NCI-H2196 treated with DMSO at 0.1 percent for 48 hours (cell line): ENCODE measurements around the gene ELMO1.

Source experiments
- DNase-seq: peaks from one replicate; lab custom pipeline; 2025; ENCODE audit not compliant: unreplicated experiment; lab: John Stamatoyannopoulos, UW

Gene ELMO1

GRCh38 chr7:37231613-37232012 is 217.1 kb downstream of the ELMO1 start:
- no peak for DNase-seq

DNA sequence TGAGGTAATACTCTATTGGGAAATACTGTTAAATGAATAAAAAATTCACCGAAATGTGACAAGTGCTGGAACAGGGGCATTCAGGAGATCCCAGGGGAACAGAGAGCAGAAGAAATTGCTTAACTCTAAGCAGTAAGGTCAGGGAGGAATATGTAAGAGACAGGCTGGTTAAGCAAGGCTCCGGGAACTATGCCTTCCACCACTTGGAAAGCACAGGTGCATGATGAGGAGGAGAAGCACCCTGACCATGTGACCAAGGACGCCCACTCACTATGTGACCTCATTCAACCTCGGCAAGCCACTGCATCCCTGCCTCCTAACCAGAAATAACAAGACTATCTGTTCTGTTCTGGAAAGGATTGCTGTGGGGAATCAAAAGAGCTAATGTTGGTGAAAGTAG is 218.4 kb downstream of the ELMO1 start:
- no peak for DNase-seq

DNA sequence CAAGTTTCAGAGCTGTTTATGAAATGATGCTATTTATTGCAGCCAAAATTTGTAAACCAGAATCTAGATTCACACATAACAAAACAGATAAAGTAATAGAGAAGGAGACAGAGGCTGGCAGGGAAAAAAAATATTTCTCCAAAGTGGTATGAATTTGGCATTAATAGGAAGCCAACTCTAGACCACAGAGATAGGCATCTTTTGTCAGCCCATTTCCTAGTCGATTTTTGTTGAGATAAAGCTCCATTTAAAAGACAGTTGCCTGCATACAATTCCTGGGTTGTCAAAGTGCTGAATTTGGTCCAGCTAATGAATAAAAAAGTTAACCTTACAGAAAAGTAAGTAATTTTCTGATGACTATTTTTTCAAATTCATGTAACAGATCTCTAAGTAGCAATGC is 219.3 kb downstream of the ELMO1 start:
- no peak for DNase-seq

- no peak for DNase-seq
Measured at GRCh38 chr7:37225285-37225969, 223.2 kb downstream of the ELMO1 start.

- no peak for DNase-seq
Measured at GRCh38 chr7:37224746-37225145, 223.9 kb downstream of the ELMO1 start.

- no peak for DNase-seq
Measured at GRCh38 chr7:37220664-37221063, 228.0 kb downstream of the ELMO1 start.

DNA sequence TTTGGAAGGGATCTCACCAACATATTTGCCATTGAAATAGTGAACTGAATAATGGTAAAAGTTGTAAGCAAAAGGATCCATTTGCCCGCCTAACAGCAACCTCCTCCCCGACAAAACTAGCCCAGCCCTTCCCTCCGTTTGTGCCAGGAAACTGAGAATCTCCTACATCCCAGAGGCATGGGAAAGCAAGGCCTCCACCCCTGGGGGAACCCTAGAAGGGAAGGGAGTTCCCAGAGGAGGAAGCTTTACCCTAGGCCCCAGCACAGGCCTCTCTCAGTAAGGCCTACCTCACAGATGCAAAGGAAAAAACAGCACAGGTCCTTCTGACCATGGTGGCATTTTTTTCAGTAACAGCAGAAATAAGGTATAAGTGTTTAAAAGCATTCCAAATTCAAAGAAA is 229.7 kb downstream of the ELMO1 start:
- DNase-seq, result no peak

- no peak for DNase-seq
Measured at GRCh38 chr7:37216923-37217322, 231.7 kb downstream of the ELMO1 start.

DNA sequence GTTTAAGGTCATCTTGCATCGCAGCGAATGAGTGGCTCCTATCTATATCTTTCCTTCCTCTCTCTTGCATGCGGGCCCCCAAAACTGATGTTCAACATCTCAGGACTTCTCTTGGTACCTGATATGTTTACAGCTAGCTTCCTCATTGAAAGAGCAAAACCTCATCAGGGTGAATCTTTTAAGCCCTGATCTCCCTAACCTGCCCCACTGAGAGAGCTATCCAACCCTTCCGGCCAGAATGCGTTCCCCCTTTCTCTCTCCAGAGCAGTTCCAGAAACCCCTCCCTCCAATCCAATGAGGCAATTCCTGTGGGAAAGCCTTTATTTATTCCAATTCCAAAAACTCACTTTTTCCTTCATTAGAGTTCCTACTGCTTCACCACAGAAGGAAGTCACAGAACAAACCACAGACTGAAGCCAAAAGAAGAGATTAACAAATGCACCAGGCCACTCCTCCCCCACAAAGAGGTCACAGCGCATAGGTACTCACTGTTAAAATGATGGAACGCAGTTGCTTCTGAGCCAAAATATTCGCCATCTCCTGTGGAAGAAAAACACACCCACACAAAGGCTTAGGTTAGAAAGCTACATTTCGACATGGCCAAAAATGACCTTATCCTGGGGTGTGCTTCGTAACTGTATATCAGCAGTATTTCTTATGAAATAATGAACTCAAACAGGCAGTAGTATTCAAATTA is 232.4 kb downstream of the ELMO1 start:
- DNase-seq, result no peak

DNA sequence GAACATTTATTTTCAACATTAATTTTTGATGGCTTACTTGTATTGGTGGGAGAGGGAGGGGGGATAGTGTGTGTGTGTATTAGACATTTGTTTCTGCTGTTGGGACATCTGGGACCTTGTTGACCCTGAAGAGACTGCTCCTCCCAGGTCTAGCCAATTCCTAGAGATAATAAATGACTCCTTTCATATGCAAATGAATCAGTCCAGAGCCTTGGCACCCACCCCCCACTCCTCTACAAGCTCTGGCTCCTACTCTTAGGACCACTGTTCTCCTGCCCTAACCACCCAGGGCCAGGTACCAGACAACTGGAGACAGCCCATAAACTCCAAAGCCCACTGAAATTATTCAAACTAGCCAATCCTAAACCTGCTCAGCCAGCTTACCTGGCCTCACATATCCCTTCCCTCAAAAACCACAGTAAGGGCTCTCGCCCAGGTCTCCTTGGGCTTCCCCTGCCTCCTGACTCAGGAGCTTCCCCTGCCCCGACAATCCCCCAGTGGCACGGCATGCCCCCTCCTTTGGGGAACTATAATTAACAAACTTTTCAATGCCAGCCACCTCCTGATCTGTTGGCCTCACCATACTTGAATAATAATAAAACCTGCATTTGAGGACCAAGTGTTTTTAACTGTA is 233.3 kb downstream of the ELMO1 start:
- no peak for DNase-seq

GRCh38 chr7:37212556-37212955 is 236.1 kb downstream of the ELMO1 start:
- no peak for DNase-seq

DNA sequence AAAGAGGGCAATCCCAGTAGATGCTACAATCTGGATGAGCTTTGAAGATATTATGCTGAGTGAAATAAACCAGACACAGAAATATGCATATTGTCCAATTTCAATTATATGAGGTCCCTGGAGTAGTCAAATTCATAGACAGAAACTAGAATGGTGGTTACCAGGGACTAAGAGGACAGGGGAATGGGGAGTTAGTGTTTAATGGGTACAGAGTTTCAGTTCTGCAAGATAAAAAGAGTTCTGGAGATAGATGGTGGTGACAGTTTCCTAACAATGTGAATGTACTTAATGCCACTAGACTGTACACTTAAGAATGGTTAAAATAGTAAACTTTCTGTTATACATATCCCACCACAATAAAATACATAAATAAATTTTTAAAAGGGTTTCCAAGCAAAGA is 236.6 kb downstream of the ELMO1 start:
- no peak for DNase-seq

DNA sequence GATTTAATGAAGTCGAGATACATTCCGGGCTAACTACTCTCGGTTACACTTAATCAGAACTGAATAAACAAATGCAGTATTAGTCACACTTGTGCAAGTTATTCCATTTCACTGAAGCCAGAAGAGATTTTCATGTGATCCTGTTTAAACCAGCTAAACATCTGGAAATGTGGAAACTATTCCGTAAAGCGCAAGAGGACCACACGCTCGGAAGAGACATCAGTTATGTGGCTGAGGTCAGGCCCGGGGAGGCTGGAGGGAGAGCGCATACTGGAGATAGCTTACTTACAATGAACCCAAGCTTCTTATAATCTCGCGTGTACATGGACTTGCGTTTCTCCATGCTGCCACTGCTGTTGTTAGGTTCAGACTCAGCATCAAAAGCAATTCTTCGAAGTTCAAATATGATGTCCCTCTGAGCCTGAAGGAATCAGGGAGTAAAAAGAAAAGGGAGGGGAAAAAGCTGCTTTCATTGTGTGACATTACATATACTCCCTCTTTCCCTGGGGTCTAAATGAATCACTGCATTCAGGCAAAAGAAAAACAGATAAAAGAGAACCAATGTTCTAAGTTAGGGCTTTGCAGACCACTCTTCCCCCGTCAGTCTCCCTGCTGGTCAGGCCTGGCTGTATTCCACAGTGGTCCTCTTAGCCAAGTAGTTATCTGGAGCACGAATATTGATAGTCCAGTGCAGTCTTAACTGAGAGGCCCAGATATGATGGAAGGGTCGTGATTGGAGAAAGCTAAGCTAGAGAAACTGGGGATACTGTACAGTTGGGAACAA is 237.4 kb downstream of the ELMO1 start:
- no peak for DNase-seq

DNA sequence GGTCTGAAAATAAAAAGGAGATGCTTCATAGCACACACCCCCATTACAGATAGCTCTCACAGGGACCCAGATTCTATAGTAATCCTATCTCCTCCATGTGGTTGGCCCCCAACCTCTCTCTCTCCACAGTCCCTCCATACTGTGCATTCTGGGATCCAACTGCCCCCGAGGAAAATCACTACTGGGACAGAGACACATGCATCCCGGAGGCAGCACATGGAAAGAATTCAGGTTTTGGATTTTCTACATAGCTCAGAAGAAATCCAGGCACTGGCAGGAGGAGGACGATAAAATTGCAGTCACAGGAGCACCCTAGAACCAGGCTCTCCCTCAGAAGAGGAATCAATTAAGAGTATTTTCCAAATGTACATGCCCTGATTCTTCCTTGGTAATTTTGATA is 239.5 kb downstream of the ELMO1 start:
- DNase-seq, result no peak

DNA sequence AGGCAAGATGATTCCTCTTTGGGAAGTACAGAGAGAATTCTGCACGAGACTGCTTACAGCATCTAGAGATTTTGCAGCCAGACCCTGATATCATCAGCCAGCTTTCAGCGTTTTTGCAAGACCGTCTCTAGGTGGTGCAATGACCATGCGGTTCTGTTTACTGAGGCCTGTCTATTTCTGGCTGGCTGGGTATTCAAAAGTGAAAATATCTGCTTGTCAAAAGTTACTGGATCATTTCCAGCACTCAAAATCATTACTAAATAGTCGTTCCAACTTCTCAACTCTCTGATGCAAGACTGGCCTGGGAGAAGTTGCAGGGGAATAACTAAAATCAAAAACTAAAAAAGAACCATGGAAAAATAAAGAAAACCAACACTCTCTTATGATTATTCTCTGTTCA is 240.1 kb downstream of the ELMO1 start:
- no peak for DNase-seq

DNA sequence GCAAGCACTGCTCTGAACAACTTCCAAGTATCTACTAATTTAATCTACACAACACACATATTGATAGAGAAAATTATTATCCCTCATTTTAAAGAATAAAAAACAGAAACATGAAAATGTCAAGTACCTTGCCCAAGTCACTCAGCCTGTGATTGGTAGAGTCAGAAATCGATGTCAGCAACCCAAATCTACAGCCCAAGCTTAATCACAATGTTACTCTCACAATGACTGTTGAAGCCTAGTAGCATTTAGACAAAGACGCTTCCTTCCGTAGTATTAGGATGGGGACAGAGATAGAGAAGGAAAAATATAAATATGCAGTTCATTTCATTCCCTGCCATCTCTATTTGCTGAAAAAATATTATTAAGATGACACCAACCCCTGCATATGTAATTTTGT is 242.5 kb downstream of the ELMO1 start:
- DNase-seq, result no peak

DNA sequence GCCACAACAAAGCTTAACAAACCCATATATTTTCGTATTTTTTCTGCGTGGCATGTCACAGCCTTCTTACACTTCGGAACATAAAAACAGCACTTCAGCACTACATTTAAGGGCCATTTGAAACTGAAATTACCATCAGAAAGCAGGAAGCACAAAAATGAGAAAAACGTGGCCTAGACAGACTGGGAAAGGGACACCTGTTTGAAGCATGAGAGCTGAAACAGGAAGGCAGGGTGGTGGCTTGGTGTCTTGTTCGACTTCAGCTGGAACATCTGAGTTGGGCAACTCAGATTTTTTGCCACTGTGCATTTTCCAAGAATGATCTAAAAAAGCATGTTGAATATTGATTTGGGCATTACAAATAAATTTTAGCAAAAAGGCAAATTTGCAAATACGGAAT is 243.2 kb downstream of the ELMO1 start:
- DNase-seq, result no peak

DNA sequence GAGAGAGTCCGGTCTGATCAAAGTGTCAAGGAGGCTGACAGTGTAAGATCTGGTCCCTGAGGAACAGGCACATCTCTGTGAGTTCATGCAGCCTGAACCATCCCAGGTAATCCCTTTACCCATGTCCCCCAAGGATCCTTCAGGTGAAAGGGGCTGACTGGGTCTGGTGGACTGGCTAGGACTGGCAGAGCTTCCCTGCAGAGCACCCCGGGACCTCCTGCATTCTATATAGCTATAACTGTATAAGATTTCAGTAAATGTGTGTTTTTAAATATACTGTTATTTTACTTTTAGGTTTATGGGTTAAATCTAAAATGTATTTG is 246.8 kb downstream of the ELMO1 start:
- DNase-seq, result no peak

DNA sequence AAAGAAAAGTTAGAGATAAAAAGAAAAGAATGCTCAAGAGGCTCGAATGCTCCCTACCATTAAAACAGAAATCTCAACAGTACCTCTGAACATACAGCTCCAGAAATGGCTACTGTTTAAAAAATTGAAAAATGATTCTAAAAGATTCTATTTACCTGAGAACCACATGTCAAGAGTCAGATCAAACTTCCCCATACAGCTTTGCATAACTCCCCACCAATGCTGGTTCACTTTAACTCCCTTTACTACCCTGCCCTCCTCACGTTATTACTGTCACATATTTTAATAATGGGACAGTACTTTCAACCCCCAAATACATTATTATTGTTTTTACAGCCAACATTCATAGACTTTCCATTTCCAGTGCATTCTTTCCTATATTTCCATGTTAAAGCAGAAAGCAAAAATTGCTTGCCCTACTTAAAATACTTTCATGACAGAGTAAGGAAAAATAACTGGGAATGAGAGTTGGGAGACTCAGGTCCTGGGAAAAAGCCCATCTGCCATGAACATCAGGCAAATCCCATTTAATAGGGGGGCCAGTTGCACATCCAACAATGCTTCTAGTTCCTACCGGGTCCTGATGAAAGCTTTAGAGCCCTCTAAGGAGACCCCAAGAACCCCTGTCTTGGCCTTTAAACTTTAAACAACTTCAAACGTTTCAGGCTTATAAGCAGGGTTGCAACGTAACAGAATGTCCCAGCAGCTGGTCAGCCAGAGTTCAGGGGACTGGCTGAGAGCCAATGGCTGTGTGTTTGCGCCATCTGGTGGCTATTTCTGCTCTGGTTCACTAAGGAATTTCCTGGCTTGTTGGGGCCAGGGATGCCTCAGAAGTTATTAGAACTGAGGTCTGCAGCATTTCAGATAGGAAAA is 247.4 kb downstream of the ELMO1 start:
- DNase-seq, result peak; percentile 27

GRCh38 chr7:37198906-37199485 is 249.7 kb downstream of the ELMO1 start:
- DNase-seq, result peak; percentile 20
